Astrocyte (in vitro differentiated cells and primary cell): ENCODE measurements around the gene RPS6KA2.

Experiments used
- CTCF ChIP-seq: IDR thresholded peaks from 2 replicates; pipeline ENCODE4 v1.5.1; 2011; ENCODE audit warnings: low read depth, mild to moderate bottlenecking, inconsistent platforms, low read length, moderate library complexity; ENCODE audit not compliant: insufficient read depth
- EZH2 ChIP-seq: IDR thresholded peaks from 2 replicates; pipeline ENCODE4 v1.6.1; 2012; ENCODE audit warnings: mild to moderate bottlenecking, low read length, inconsistent platforms; ENCODE audit not compliant: insufficient read depth

GRCh38 chr6:166400181-166400580 lies 226.9 kb downstream of the RPS6KA2 start:
- TF ChIP-seq CTCF (no peak), EZH2 (no peak)
